Fibroblast of lung (primary cell): ENCODE measurements around the gene SOX21. TPM values are rescaled to one million over a fixed set of nuclear protein-coding genes. Genes with fewer than 3 reads are reported as not detected.

ENCODE experiments used
- DNase-seq, 2 donors: peaks; one replicate each; pipeline versions ENCODE4 v3.0.0 to v3.0.0-alpha.2; 2010; ENCODE audit warnings: low read depth in 2 of 2
- H2AFZ ChIP-seq: 2 replicates; pipeline ENCODE4 v1.5.1; 2012; ENCODE audit warnings: low read length, control low read depth, inconsistent platforms
- H3K27ac ChIP-seq: 2 replicates; pipeline ENCODE4 v1.5.1; 2011; ENCODE audit warnings: low read length, control low read depth; ENCODE audit not compliant: insufficient read depth
- H3K27me3 ChIP-seq: 2 replicates; pipeline ENCODE4 v1.5.1; 2011; ENCODE audit warnings: mild to moderate bottlenecking, low read length; ENCODE audit not compliant: control insufficient read depth, insufficient read depth
- H3K36me3 ChIP-seq: 2 replicates; pipeline ENCODE4 v1.5.1; 2011; ENCODE audit warnings: low read length; ENCODE audit not compliant: control insufficient read depth, insufficient read depth
- H3K4me1 ChIP-seq: 2 replicates; pipeline ENCODE4 v1.5.1; 2011; ENCODE audit warnings: low read length; ENCODE audit not compliant: control insufficient read depth, insufficient read depth; ENCODE audit errors: extremely low read depth
- H3K4me2 ChIP-seq: 2 replicates; pipeline ENCODE4 v1.5.1; 2011; ENCODE audit warnings: low read length, control low read depth; ENCODE audit not compliant: insufficient read depth; ENCODE audit errors: extremely low read depth
- H3K4me3 ChIP-seq, 4 experiments: fragments of 200-600 bp in 1 of 4; sonication (generic) in 1 of 4; replicated peaks in 1 of 4; 2 replicates each; pipeline ENCODE4 v1.5.1; 2011 to 2016; ENCODE audit warnings: low read length in 4 of 4, low read depth in 3 of 4, mild to moderate bottlenecking in 3 of 4, control low read depth in 2 of 4, inconsistent platforms in 1 of 4, mixed read lengths in 1 of 4; ENCODE audit not compliant: insufficient read depth in 1 of 4; ENCODE audit errors: control extremely low read depth in 1 of 4
- H3K79me2 ChIP-seq: 2 replicates; pipeline ENCODE4 v1.5.1; 2012; ENCODE audit warnings: mild to moderate bottlenecking, low read length, inconsistent platforms; ENCODE audit not compliant: control insufficient read depth, insufficient read depth
- H3K9ac ChIP-seq: 2 replicates; pipeline ENCODE4 v1.5.1; 2011; ENCODE audit warnings: mild to moderate bottlenecking, low read length, control low read depth; ENCODE audit not compliant: insufficient read depth
- H3K9me3 ChIP-seq: 2 replicates; pipeline ENCODE4 v1.5.1; 2012; ENCODE audit warnings: low read depth, low read length; ENCODE audit not compliant: control insufficient read depth, insufficient read depth
- H4K20me1 ChIP-seq: 2 replicates; pipeline ENCODE4 v1.5.1; 2011; ENCODE audit warnings: low read length; ENCODE audit not compliant: control insufficient read depth, insufficient read depth; ENCODE audit errors: extremely low read depth
- CTCF ChIP-seq, 2 donors: IDR thresholded peaks in 1 of 2; conservative IDR thresholded peaks in 1 of 2; 1 replicate in 1 of 2; 2 replicates in 1 of 2; pipeline ENCODE4 v1.5.1; 2011 to 2012; ENCODE audit warnings: low read length in 2 of 2, control low read depth in 1 of 2, inconsistent platforms in 1 of 2, low read depth in 1 of 2, mild to moderate bottlenecking in 1 of 2
- EZH2 ChIP-seq: IDR thresholded peaks from 2 replicates; pipeline ENCODE4 v1.5.1; 2012; ENCODE audit warnings: low read length, control low read depth, mild to moderate bottlenecking; ENCODE audit errors: missing control alignments
- polyA plus RNA-seq, 2 donors: library from polyadenylated mRNA; depleted of rRNA in 1 of 2; stranded (reverse) in 1 of 2; unstranded in 1 of 2; fragments of >200 nt; gene quantifications; 2 replicates each; pipeline ENCODE4 v1.2.1, GENCODE V29; 2011 to 2012; ENCODE audit warnings: missing spikeins in 1 of 2
- total RNA-seq: library from RNA; depleted of rRNA; stranded (reverse); fragments of >200 nt; gene quantifications from 2 replicates; pipeline ENCODE4 v1.2.1, GENCODE V29; 2014

Gene SOX21
- total and polyA plus RNA-seq, 2 donors (not counting 1 experiment from before 2014, with no cell fraction given) = not detected

- TF ChIP-seq EZH2 (no peak), CTCF (conservative IDR thresholded peaks at IDR 0.05 in 1 of 2, IDR thresholded peaks at IDR 0.05 in 1 of 2; ENCODE audit: low read depth in 1 of 2, low read length in 2 of 2) (no peak)
- Histone ChIP-seq H3K4me2 (no peak overlapping the region), H3K79me2 (no peaks in the 10 kb centered on the region), H3K9ac (no peak overlapping the region), H4K20me1 (no peaks in the 10 kb centered on the region), H2AFZ (no peak overlapping the region), H3K4me1 (no peaks in the 10 kb centered on the region), H3K27me3 (peaks cover 45% of the 10 kb centered on the region), H3K27ac (no peak overlapping the region), H3K9me3 (no peaks in the 10 kb centered on the region), H3K36me3 (no peaks in the 10 kb centered on the region), H3K4me3 (peak overlapping the region in 1 of 4 experiments; percentile 7)
- peak; percentile 59 to 75 for DNase-seq
Observed at GRCh38 chr13:94712812-94713560, 641 bp upstream of the SOX21 start.

GRCh38 chr13:94711561-94712286, 621 bp downstream of the SOX21 start:
- no peak for TF ChIP-seq CTCF (conservative IDR thresholded peaks at IDR 0.05 in 1 of 2, IDR thresholded peaks at IDR 0.05 in 1 of 2; ENCODE audit: low read depth in 1 of 2, low read length in 2 of 2)
- TF ChIP-seq EZH2 = peak; percentile 95
- H3K9ac ChIP-seq = no peak overlapping the region
- no peak overlapping the region for H3K27ac ChIP-seq
- H3K36me3 ChIP-seq = no peaks in the 10 kb centered on the region
- no peaks in the 10 kb centered on the region for H3K9me3 ChIP-seq
- no peaks in the 10 kb centered on the region for H4K20me1 ChIP-seq
- DNase-seq = peak; percentile 37 to 42
- H3K4me3 ChIP-seq = no peak overlapping the region
- H2AFZ ChIP-seq = no peak overlapping the region
- H3K27me3 ChIP-seq = peaks cover 57% of the 10 kb centered on the region
- H3K4me1 ChIP-seq = no peaks in the 10 kb centered on the region
- no peak overlapping the region for H3K4me2 ChIP-seq
- H3K79me2 ChIP-seq = no peaks in the 10 kb centered on the region

DNA sequence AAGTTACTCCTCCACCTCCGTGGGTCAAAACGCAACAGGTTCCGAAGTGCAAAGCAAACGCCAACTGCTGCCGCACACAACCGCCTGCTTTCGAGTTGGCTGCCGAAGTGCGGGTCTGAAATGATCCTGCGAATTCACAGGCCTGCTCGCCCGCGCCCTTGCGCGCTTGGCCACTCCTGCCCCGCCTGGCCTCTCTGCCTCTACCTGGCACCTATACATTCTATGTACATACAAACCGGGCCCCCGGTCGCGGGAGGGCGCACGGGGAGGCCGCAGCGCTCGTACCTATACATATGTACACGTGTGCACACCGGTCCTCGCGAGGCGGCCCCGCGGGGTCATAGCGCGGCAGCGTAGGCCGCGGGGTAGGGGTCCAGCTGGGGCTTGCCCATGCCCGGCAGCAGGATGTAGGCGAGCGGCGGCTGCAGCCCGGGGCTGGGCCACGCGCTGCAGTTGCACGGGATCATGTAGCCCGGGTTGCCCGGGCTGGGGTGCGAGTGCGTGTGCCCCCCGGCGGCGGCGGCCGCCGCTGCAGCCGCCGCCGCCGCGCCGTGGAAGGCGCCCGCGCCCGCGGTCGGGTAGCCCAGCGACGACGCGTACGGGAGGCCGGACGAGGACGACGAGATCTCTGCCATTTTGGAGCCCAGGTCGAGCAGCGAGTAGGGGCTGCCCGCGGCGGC, 1.3 kb downstream of the SOX21 start:
- H4K20me1 ChIP-seq = no peaks in the 10 kb centered on the region
- H3K36me3 ChIP-seq = no peaks in the 10 kb centered on the region
- TF ChIP-seq EZH2 (peak; percentile 98), CTCF (conservative IDR thresholded peaks at IDR 0.05 in 1 of 2, IDR thresholded peaks at IDR 0.05 in 1 of 2; ENCODE audit: low read depth in 1 of 2, low read length in 2 of 2) (no peak)
- peaks cover 64% of the 10 kb centered on the region for H3K27me3 ChIP-seq
- no peaks in the 10 kb centered on the region for H3K79me2 ChIP-seq
- H3K4me1 ChIP-seq = no peaks in the 10 kb centered on the region
- no peak overlapping the region for H3K4me3 ChIP-seq
- no peak for DNase-seq
- H3K9ac ChIP-seq = no peak overlapping the region
- H3K27ac ChIP-seq = no peak overlapping the region
- no peaks in the 10 kb centered on the region for H3K9me3 ChIP-seq
- no peak overlapping the region for H2AFZ ChIP-seq
- no peak overlapping the region for H3K4me2 ChIP-seq
